HG03565 (cell line): ENCODE data around the gene EIF3F.

Source experiments
- ATAC-seq: cut with Tn5 transposase; IDR thresholded peaks from one replicate; pipeline ENCODE4 v1.9.1; 2021; ENCODE audit warnings: mild to moderate bottlenecking, moderate library complexity; ENCODE audit not compliant: unreplicated experiment

Gene EIF3F

DNA sequence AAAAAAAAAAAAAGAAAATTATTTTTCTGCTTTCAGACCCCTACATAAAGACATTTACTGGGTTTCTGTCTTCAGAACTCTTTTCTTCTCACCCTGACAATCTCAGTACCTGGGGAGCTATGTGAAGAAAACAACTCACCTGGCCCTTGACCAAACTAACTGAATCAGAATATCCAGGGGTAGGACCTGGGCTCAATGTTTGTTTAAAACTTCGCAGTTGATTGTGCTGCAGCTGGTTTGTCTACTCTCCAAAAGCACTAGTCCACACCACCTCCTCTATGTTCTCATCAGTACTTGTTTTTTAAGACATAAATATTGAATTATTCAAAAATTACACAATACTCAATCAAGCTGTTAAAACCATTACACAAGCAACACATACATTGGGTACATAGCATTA lies 34.8 kb downstream of the EIF3F start:
- no peak for ATAC-seq

DNA sequence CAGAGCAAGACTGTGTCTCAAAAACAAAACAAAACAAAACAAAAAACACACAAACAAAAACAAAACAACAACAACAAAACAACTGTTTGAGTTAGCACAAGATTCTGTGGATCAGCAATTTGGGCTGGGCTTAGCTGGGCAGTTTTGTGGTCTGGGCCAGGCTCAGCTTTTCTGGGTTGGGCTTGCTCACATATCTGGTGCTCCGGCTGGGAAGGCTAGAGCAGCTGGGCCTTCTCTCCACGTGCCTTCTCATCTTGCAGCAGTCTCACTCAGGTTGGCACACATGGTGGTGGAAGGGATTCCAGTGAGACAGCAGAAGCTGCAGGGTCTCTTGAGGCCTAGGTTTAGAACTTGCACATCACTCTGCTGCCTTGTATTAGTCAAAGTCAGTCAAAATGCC lies 35.7 kb downstream of the EIF3F start:
- no peak for ATAC-seq

DNA sequence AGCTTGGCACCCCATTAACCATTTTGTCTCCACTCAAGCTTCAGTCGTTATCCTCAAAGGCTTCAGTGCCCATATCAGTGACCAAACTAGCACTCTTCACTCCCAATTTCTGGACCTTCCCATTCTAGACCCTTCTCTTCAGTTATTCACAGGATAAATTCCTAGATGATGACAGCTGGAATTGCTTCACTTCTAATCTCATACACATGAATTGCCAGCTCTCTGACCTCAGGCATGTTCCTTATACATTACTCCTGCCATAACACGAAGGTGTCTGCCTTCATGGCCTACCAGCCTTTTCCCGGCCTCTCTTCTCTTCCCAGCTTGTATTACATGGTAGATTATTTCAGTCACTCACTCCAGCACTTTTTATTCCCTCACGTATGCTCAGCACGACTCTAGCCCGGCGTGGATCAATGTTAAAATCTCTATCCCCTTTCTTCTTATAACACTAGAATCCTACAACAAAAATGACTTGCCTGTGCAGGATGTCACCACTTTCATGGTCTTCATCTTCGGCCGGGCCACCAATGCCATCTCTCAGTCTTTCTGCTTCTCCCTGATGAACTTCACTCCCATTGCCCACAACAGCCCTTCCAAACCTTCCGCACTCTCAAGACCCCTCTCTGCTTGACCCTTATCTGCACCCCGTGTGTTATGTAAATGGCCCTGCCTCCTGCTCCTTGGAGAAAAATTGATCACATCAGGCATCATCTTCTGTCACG lies 36.9 kb downstream of the EIF3F start:
- no peak for ATAC-seq

DNA sequence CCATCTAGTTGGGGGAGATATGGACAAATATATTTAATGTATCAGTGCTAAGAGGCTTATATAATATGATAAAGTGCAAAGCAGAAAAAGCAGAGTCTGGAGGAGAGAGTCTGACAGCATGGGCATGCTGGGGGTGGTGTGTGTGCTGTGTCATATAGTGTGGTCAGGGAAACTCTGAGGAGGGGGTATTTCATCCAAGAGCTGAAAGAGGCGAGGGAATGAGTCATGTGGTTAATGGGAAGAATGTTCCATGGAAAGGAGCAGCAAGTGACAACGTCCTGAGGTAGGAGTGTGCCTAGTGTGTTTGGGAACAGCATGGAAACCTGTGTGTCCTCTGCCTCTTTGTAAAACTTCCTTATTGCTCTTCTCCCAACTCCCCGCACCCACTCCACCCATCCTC lies 38.0 kb downstream of the EIF3F start:
- no peak for ATAC-seq

GRCh38 chr11:8025816-8026215 lies 38.7 kb downstream of the EIF3F start:
- ATAC-seq: no peak

DNA sequence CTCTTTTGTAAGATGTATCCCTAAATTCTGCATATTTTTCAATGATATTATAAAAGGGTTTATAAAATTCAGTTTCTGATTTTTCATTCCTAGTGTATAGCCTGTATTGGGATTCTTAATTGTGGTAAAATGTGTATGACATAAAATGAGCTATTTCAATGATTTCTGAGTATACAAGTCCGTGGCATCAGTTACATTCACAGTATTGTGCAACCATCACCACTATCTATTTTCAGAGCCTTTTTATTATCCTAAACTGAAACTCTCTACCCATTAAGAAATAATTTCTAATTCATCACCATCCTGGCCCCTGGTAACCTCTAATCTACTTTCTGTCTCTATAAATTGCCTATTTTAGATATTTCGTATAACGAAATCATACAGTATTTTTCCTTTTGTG lies 39.8 kb downstream of the EIF3F start:
- ATAC-seq: no peak

GRCh38 chr11:8028766-8029165 lies 41.6 kb downstream of the EIF3F start:
- no peak for ATAC-seq

DNA sequence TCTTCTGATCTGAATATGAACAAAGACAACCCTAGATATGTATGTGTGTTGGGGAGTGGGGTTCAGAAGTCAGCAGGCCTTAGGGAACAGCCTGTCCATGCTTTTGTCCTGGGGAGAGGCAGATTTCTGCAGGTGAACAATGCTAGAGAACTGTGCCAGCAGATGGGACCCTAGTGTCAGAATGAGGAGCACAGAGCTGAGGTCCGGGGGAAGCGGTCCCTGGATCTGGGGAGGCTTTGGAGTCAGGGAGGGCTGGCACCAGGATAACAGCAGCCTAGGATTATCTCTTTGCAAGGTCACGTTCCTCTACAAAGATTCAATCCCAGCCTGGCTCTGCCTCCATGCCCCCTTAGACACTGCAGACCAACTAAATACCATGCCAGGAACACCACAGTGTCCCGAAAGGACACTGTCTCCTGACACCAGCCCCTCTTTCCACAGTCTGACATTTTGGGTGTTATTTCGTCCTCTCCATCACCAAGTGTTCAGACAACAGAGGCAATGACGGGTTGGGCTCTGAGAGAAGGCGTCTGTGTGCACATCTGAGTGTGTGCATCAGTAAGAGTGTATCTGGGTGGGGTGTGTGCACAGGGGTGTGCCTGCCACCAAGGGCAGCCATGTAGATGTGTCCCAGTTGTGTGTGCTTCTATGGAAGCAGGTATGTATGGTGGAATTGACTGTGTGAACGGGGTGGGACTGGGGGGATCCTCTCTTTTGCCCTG lies 43.5 kb downstream of the EIF3F start:
- ATAC-seq: no peak

GRCh38 chr11:8031248-8032115 lies 44.3 kb downstream of the EIF3F start:
- ATAC-seq: no peak

GRCh38 chr11:8032122-8032521 lies 45.0 kb downstream of the EIF3F start:
- ATAC-seq: no peak

DNA sequence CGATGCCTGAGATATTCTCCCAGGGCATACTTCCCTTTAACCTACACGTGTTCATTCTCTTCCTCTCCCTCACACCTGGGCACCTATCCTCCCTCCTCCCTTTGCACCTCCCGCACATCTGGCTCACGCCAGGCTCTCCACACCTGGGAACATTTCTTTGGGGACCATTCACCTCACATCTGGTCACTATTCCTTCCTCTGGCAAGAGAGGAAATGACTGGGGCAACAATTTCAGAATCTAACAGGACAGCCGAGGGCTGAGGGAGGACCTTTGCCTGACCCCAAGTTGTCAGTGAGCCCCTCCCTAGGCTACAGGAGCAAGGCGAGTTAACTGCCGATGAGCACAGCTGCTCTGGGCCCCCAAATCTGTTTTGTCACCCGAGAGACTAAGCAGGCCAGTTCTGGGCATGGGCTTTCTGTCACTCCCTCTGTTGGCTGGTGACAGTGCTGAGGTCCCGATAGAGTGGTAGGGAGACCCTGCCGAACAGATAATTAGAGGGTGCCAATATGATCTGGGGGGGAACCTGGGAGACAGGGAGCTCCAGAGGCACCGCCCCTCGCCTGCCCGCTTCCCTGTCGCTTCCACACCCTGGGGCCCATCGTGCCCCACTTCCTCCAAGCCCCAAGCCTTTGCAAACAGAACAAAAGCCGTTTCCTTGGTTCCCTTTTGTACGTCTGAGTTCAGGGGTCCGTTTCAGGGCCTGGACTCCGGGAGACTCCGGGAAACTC lies 45.6 kb downstream of the EIF3F start:
- no peak for ATAC-seq

DNA sequence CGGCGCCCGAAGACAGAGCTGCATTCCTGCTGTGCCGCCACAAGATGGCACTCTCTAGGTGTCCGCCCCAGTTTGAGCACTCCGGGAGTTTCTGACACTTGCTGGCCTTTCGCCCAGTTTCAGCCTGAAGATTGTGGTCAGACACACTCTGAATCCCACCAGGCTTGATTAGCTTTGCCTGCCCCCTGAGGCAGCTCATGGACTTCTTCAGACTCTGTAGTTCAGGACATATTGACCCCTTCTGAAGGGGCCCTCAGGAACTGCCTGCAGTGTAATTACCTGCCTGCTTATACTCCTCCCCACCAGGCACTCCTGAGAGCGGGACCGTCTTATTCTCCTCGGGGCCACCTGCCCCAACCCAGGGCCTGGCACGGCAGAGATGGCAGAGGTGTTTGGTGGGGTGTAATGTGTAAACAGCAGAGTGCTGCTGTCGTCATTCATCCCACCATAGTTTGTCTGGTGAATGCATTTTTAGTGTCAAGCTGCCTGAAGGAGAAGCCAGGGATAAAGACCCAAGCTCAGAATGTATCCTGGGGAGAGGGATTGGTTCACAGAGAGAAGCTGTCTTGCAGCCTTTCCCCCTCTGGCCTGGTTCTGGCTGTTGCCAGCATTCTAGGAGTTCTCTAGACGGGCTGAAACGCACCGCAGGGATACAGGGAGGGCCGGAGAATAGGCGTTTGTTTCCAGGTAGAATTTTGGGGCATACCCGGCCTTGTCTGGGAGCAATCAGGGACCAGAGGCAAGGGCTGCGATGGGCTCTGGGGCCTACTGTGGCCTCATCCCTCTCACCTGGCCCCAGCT lies 46.4 kb downstream of the EIF3F start:
- peak; percentile 70 for ATAC-seq

GRCh38 chr11:8034106-8034585 lies 47.0 kb downstream of the EIF3F start:
- ATAC-seq: no peak

DNA sequence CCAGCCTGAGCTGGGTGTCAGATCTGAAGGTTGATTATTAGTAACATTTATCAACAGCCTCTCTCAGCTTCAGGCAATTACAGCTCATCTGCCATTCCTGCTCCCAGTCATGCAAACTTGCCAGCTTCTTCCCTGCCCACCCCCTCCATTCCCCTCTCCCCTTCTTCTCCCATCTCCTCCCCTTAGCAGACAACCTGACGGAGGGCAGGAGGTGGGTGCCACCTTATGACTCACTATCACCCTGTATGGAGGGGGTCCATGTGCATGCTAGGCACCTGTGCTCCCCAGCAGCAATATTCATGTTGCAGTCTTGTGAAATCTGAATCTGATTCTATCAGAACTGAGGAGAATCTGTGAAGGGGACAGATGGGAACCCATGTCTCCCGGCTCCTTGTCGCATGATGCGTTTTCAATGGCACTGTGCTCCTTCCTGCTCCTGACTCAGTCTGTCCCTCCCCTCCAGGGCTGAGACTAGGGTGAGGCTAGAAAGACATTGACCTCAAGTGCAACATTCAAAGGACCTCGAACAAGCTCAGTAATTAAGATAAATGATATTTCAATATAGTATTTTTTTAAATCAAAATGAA lies 47.6 kb downstream of the EIF3F start:
- ATAC-seq: no peak

GRCh38 chr11:8035200-8035855 lies 48.2 kb downstream of the EIF3F start:
- ATAC-seq: no peak

- no peak for ATAC-seq
Measured at GRCh38 chr11:8036002-8036802, 49.1 kb downstream of the EIF3F start.

DNA sequence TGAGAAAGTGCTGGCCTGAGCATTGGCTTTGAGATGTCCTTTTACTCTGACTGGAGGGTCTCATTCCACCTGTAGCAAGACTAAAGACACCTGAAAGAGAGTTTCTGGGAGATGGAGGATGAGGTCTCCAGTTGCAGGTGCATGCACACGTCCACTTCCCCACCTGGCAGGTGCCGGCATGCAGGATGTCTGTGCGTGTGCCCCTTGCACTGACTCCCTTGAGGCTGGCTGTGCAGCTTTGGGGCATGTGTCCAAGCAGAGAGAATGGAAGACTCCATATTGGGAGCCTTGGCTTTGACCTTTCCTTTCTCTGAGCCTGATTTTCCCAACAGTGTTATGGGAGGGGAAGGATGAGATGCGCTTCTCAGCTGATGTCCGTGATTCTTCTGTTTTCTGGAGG lies 49.8 kb downstream of the EIF3F start:
- no peak for ATAC-seq

DNA sequence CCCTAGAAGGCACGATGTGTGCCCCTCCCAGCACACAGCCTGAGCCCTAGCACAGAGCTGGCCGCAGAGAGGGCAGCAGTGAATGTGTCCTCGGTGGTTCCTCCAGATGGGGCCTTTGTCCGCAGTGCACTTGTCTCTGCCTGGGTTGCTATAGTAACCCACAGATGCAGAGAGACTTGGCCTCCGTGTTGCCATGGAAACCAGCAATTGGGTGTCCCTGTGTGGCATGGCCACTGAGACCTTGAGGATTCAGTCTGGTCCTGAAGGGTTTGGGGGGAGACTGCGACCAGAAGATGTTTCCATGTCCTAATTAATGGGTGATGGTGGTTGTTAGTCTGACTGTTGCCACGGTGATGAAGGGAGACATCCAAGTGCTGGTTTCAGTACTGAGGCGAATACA lies 51.3 kb downstream of the EIF3F start:
- ATAC-seq: no peak
